ENCODE measurements around the gene TRIM23. TPM values are rescaled to one million over a fixed set of nuclear protein-coding genes. Genes with fewer than 3 reads are reported as not detected.
"Not testable (repeated sequence)": the region's sequence is repeated elsewhere in the genome, so short reads cannot be mapped to it uniquely, and the experiment has no call there.

The TRIM23 gene
- total and polyA plus RNA-seq, 2 experiments from 2014 or later, result 14.9 to 18.7 TPM

GRCh38 chr5:65611524-65611923 lies 12.6 kb downstream of the TRIM23 start:
- H3K27ac ChIP-seq, result no peak overlapping the region
- peaks cover 68% of the 10 kb centered on the region for H3K36me3 ChIP-seq
- no peak for DNase-seq (ENCODE audit: low read depth in 1 of 2, low spot score in 1 of 2)

GRCh38 chr5:65601761-65602160 lies 22.4 kb downstream of the TRIM23 start:
- not testable (repeated sequence) for H3K27ac ChIP-seq; DNase-seq (ENCODE audit: low read depth in 1 of 2, low spot score in 1 of 2); H3K27me3 ChIP-seq; H3K4me3 ChIP-seq; H3K4me1 ChIP-seq (ENCODE audit: low read depth); H3K9me3 ChIP-seq (ENCODE audit: low read depth)
- peaks cover 61% of the 10 kb centered on the region for H3K36me3 ChIP-seq

More at GRCh38 chr5:65611524-65611923, 12.6 kb downstream of the TRIM23 start:
- Histone ChIP-seq H3K9me3 (ENCODE audit: low read depth) (no peaks in the 10 kb centered on the region), H3K4me1 (ENCODE audit: low read depth) (no peaks in the 10 kb centered on the region), H3K4me3 (no peak overlapping the region), H3K27me3 (no peaks in the 10 kb centered on the region)
- no peak for TF ChIP-seq CTCF (IDR thresholded peaks at IDR 0.05; ENCODE audit: low read depth, low read length)

GRCh38 chr5:65588694-65589093 lies 35.4 kb downstream of the TRIM23 start:
- no peak for DNase-seq (ENCODE audit: low read depth in 1 of 2, low spot score in 1 of 2)
- no peak overlapping the region for H3K27ac ChIP-seq
- H3K4me1 ChIP-seq (ENCODE audit: low read depth), result no peaks in the 10 kb centered on the region
- H3K4me3 ChIP-seq, result no peak overlapping the region
- H3K27me3 ChIP-seq, result no peaks in the 10 kb centered on the region
- no peaks in the 10 kb centered on the region for H3K9me3 ChIP-seq (ENCODE audit: low read depth)
- TF ChIP-seq CTCF (IDR thresholded peaks at IDR 0.05; ENCODE audit: low read depth, low read length), result no peak
- peaks cover 84% of the 10 kb centered on the region for H3K36me3 ChIP-seq

- peaks cover 27% of the 10 kb centered on the region for H3K36me3 ChIP-seq
Measured at GRCh38 chr5:65577141-65577540, 47.0 kb downstream of the TRIM23 start.

GRCh38 chr5:65570598-65571226 lies 53.4 kb downstream of the TRIM23 start:
- H3K9me3 ChIP-seq (ENCODE audit: low read depth), result no peaks in the 10 kb centered on the region
- H3K4me1 ChIP-seq (ENCODE audit: low read depth), result no peaks in the 10 kb centered on the region
- H3K27me3 ChIP-seq, result no peaks in the 10 kb centered on the region
- DNase-seq (ENCODE audit: low read depth in 1 of 2, low spot score in 1 of 2), result no peak
- H3K36me3 ChIP-seq, result peaks cover 14% of the 10 kb centered on the region
- no peak overlapping the region for H3K27ac ChIP-seq
- no peak overlapping the region for H3K4me3 ChIP-seq
- no peak for TF ChIP-seq CTCF (IDR thresholded peaks at IDR 0.05; ENCODE audit: low read depth, low read length)

More at GRCh38 chr5:65577141-65577540, 47.0 kb downstream of the TRIM23 start:
- DNase-seq (ENCODE audit: low read depth in 1 of 2, low spot score in 1 of 2), result no peak
- H3K4me3 ChIP-seq, result no peak overlapping the region
- no peaks in the 10 kb centered on the region for H3K27me3 ChIP-seq
- no peaks in the 10 kb centered on the region for H3K4me1 ChIP-seq (ENCODE audit: low read depth)
- H3K9me3 ChIP-seq (ENCODE audit: low read depth), result no peaks in the 10 kb centered on the region
- TF ChIP-seq CTCF (IDR thresholded peaks at IDR 0.05; ENCODE audit: low read depth, low read length), result no peak
- no peak overlapping the region for H3K27ac ChIP-seq

GRCh38 chr5:65566505-65566904 lies 57.6 kb downstream of the TRIM23 start:
- Histone ChIP-seq H3K4me3 (no peak overlapping the region), H3K36me3 (peaks cover 6% of the 10 kb centered on the region), H3K4me1 (ENCODE audit: low read depth) (peaks cover 18% of the 10 kb centered on the region), H3K27ac (no peak overlapping the region), H3K9me3 (ENCODE audit: low read depth) (no peaks in the 10 kb centered on the region), H3K27me3 (no peaks in the 10 kb centered on the region)
- TF ChIP-seq CTCF (IDR thresholded peaks at IDR 0.05; ENCODE audit: low read depth, low read length), result no peak
- DNase-seq (ENCODE audit: low read depth in 1 of 2, low spot score in 1 of 2), result no peak

All from cardiac muscle cell (in vitro differentiated cells and primary cell).